Measurements from ENCODE around the gene FOXB2. TPM values are rescaled to one million over a fixed set of nuclear protein-coding genes. Genes with fewer than 3 reads are reported as not detected.

FOXB2 gene
- total and polyA plus RNA-seq, 7 donors = not detected

GRCh38 chr9:77066388-77066787 is 46.9 kb downstream of the FOXB2 start:
- Histone ChIP-seq H3K27ac (no peak overlapping the region), H3K27me3 (no peaks in the 10 kb centered on the region), H3K9me3 (no peaks in the 10 kb centered on the region), H3K36me3 (no peaks in the 10 kb centered on the region), H3K4me3 (no peak overlapping the region), H3K4me1 (no peaks in the 10 kb centered on the region)
- WGBS, 2 donors = 0% methylated on average over 1 of the region's 1 CpG
- DNase-seq = no peak
- intact Hi-C loops (cut with DNase I) = no loop called here
- no peak for TF ChIP-seq CTCF (IDR thresholded peaks at IDR 0.05)

Small RNA genes lying within 50 kb of the gene (small RNA-seq; reads per million reads assigned to genes)
- gene ATP5MFP3 = 0 reads per million in 3 donors

Other genes starting within 250 kb of the FOXB2 start
- gene PRUNE2, start 113.5 kb upstream of the FOXB2 start, total RNA-seq = 100 to 1,000 TPM; 440 to 536 (median 490) TPM
- 10 to 100 TPM in 1 of 3 donors, 1 to 10 TPM in 2; 7.4 to 32.2 (median 8.4) TPM for gene PRUNE2, start 113.5 kb upstream of the FOXB2 start, polyA plus RNA-seq
- gene VPS13A, start 157.9 kb downstream of the FOXB2 start, total RNA-seq = 10 to 100 TPM; 32.6 to 71.5 (median 35.8) TPM
- gene VPS13A, start 157.9 kb downstream of the FOXB2 start, polyA plus RNA-seq = 10 to 100 TPM in 1 of 3 donors, 1 to 10 TPM in 2; 3.2 to 12.7 (median 4.8) TPM

Data from sigmoid colon (tissue), 7 donors.